Astrocyte of the spinal cord (primary cell): Measurements from ENCODE around the gene RIPK1.
"Not testable (repeated sequence)": the region's sequence is repeated elsewhere in the genome, so short reads cannot be mapped to it uniquely, and the experiment has no call there.

Experiments used
- DNase-seq: peaks from one replicate; pipeline ENCODE4 v3.0.0; 2011; ENCODE audit warnings: low read depth, low spot score
- H3K4me3 ChIP-seq: 2 replicates; pipeline ENCODE4 v1.5.1; 2011; ENCODE audit warnings: low read depth, mild to moderate bottlenecking, low read length, moderate library complexity
- in situ Hi-C: cut with HindIII; loops from 2 replicates; pipeline ENCODE4 v1.10.0; 2017; ENCODE audit warnings: low sequenced_read_pairs
- TF ChIP-seq, protein P1 (sequence below): IDR thresholded peaks from 2 replicates; pipeline ENCODE4 v1.5.1; 2012; ENCODE audit warnings: low read depth, mild to moderate bottlenecking, low read length, inconsistent platforms

Gene RIPK1

DNA sequence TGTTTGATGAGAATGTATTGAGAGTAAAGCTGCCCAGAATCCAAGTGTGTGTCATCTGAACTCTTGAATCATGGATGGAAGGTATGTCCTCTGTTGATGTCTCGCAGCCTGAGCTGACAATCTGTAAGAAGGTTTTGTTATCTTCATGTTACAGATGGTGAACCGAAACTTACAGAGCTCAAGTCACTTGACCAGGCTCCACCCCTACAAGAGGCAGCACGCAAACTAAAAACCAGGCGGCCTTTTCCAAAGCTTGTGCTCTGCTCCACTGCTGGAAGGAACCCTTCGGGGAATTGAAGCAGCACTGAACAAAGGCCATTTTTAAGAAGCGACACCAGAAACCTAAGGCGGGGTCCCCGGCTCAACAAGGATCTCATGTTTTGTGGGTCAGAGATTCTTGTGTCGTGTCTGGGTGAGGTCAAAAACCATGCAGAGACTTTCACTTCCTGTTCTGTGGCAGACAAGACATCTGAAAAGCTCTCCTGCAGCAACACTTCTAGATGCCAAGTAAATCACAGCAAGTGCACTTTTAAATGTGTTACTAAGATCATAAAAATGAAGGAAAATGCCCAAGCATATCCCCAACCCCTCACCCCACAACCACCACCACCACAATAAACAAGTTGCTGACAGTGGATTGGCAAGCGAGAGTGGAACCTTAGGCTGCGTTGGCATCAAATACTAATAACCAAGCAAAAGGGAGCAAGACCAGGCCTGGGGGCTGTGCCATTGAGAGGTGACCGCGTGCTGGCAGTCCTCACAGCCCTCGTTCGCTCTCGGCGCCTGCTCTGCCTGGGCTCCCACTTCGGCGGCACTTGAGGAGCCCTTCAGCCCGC, 41.3 kb upstream of the RIPK1 start:
- H3K4me3 ChIP-seq, result no peak overlapping the region
- DNase-seq, result no peak
- in situ Hi-C loops, result no loop called here
- TF ChIP-seq, protein P1, sequence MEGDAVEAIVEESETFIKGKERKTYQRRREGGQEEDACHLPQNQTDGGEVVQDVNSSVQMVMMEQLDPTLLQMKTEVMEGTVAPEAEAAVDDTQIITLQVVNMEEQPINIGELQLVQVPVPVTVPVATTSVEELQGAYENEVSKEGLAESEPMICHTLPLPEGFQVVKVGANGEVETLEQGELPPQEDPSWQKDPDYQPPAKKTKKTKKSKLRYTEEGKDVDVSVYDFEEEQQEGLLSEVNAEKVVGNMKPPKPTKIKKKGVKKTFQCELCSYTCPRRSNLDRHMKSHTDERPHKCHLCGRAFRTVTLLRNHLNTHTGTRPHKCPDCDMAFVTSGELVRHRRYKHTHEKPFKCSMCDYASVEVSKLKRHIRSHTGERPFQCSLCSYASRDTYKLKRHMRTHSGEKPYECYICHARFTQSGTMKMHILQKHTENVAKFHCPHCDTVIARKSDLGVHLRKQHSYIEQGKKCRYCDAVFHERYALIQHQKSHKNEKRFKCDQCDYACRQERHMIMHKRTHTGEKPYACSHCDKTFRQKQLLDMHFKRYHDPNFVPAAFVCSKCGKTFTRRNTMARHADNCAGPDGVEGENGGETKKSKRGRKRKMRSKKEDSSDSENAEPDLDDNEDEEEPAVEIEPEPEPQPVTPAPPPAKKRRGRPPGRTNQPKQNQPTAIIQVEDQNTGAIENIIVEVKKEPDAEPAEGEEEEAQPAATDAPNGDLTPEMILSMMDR, result no peak

DNA sequence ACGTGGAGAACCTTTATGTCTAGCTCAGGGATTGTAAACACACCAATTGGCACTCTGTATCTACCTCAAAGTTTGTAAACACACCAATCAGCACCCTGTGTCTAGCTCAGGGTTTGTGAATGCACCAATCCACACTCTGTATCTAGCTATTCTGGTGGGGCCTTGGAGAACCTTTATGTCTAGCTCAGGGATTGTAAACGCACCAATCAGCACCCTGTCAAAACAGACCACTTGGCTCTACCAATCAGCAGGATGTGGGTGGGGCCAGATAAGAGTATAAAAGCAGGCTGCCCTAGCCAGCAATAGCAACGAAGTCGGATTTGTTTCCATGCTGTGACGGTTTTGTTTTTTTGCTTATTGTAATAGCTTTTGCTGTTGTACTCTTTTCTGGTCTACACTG, 40.1 kb upstream of the RIPK1 start:
- DNase-seq, H3K4me3 ChIP-seq, in situ Hi-C loops: not testable (repeated sequence)

DNA sequence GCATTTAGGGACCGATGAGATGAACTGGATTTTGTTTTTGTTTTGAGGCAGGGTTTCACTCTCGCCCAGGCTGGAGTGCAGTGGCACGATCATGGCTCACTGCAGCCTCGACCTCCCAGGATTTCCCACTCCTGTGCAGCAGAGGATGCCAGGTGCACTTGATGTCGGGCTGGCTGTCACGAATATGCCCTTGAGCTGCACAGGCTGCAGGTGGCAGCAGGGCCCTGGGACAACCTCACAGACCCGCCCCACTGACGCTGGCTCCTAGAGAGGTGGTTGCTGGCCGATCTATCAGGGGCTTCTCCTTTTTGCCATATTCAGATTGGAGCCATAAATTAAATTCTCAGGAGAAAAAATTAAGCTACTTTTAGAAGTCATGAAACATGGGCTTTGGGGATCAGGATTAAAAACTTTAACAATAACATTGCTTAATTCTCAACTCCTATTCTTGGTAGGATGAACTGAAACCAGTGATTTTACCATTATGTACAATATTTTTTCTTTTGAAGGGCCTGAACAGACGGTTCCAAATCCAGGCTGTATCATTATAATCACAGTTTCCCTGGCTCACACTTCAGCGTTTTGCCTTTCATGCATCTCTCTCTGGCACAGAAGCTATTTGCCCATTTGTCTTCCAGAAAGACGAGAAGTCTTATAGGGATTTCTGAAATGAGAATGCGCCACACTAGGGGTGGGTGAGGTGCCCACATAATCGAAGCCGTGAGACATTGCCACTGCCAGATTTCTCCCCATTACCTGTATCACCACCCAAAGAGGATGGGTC, 36.2 kb upstream of the RIPK1 start:
- no peak for DNase-seq
- in situ Hi-C loops, result no loop called here
- TF ChIP-seq, protein P1, result no peak
- H3K4me3 ChIP-seq, result no peak overlapping the region

DNA sequence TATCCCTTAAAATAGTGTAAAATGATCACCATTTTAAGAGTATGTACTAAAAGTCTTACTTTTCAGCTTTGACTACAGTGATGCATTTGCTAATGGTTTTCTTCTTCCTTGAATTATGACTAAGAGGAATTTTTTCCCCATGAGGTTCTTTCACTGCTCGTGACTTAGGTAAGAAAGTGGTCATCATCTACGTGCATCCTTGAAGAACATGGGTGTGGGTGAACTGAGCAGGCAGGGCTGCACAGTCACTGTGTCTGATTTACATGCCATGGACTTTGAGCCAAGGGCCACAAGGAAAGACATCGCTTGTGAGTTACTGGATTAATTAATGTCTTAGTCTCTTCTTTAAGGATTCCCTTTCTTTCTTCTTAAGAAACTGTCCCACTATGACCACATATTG, 35.3 kb upstream of the RIPK1 start:
- in situ Hi-C loops, result no loop called here
- TF ChIP-seq, protein P1, result no peak
- DNase-seq, result no peak
- H3K4me3 ChIP-seq, result no peak overlapping the region

DNA sequence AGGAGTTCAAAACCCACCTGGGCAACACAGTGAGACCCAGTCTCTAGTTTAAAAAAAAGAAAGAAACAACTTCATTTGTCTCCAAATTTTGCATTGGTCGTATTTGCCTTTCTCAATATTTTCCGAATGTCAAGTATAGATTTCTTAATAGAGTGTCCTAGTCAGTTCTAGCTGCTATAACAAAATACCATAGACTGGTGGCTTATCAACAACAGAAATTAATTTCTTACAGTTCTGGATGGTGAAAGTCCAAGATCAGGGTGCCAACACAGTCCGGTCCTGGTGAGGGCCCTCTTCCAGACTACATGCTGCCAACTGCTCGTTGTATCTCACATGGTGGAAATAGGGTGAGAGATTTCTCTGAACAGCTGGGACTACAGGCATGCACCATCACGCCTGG, 34.6 kb upstream of the RIPK1 start:
- DNase-seq, result no peak
- H3K4me3 ChIP-seq, result no peak overlapping the region
- in situ Hi-C loops, result no loop called here
- TF ChIP-seq, protein P1, result no peak

DNA sequence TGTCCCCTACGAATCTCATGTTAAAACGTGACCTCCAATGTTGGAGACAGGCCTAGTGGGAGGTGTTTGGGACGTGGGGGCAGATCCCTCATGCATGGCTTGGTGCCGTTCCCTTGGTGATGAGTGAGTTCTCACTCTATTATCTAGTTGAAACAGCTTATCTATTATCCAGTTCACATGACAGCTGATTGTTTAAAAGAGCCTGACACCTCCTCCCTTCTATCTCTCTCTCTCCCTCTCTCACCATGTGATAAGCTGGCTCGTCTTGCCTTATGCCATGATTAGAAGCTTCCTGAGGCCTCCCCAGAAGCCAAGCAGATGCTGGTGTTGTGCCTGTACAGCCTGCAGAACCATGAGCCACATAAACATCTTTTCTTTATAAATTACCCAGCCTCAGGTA, 32.9 kb upstream of the RIPK1 start:
- DNase-seq, result no peak
- no peak overlapping the region for H3K4me3 ChIP-seq
- TF ChIP-seq, protein P1, result no peak
- in situ Hi-C loops, result no loop called here
